Fibroblast of skin of back (primary cell): ENCODE results near the gene WBP2.
"Not testable (repeated sequence)": the region's sequence is repeated elsewhere in the genome, so short reads cannot be mapped to it uniquely, and the experiment has no call there.

Source experiments
- DNase-seq: peaks from one replicate; pipeline ENCODE4 v3.0.0-alpha.2; 2013

WBP2 gene

DNA sequence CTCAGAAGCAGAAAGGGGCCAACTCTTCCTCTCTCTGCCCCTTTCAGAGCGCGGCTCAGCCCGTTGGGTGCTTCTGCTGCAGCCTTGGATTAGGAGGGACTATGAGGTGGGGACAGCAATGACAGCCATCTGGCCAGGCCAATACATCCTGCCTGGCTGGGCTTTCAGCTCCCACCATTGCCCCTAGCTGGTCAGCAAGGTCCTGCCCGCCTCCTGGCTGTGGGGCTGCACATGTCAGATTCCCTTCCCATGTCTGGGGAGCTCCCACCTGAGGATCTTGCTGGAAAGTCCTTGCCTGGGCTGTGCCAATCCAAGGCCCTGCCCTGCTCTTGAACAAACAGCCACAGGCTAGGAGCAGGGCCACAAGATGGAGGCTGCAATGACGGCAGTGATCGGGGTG lies 33.3 kb upstream of the WBP2 start:
- DNase-seq = no peak

DNA sequence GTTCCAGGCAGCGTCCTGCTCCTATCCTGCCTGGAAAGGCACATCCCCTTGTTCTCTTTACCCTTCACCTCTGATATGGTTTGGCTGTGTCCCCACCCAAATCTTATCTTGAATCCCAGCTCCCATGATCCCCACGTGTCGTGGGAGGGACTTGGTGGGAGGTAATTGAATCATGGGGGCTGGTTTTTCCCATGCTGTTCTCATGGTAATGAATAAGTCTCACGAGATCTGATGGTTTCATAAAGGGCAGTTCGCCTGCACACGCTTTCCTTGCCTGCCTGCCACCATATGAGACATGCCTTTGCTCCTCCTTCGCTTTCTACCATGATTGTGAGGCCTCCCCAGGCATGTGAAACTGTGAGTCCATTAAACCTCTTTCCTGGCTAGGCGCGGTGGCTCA lies 30.7 kb upstream of the WBP2 start:
- DNase-seq = not testable (repeated sequence)

DNA sequence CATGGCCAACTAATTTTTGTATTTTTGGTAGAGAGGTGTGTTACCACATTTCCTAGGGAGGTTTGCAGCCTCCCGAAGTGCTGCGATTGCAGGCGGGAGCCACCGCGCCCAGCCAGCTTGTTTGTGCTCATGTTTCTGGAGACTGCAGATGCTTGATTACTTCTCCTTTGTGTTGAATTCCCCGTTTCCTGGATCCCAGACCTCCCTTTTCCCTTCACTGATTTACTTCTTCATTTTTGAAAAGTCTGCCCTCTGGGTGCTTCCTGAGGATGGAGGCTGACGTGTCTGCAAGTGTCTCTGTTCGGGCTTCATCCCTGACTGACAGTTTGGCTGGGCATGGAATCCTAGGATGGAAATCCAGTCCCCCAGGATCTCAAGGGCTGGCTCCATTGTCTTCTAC lies 30.3 kb upstream of the WBP2 start:
- no peak for DNase-seq

DNA sequence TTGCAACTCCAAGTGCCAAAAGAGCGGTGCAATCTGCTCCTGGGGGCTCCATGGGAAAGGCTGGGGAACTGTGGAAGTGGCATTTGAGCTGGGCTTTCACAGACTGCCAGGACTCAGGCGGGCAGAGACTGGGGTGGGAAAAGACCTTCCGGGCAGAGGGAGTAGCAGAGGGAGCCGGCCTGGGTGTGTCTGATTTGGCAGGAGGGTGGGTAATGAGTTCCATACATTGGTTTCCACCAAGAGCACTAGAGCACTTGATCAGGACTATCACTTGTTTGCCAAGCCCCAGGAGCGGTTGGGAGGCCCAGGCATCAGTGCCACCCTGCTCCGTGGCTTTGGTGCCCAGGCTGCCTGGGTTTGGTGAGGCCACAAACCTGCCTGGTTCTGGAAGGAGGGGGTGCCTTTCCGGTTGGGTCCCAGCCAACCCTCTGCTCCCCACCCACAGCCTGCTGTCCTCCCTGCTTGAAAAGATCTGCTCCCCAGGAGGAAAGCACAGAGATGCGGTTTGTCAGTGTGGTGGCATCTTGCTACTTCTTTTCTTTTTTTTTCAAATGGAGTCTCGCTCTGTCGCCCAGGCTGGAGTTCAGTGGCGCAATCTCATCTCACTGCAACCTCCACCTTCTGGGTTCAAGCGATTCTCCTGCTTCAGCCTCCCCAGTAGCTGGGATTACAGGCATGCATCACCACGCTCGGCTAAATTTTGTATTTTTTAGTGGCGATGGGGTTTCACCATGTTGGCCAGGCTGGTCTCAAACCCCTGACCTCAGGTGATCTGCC lies 26.7 kb upstream of the WBP2 start:
- no peak for DNase-seq

DNA sequence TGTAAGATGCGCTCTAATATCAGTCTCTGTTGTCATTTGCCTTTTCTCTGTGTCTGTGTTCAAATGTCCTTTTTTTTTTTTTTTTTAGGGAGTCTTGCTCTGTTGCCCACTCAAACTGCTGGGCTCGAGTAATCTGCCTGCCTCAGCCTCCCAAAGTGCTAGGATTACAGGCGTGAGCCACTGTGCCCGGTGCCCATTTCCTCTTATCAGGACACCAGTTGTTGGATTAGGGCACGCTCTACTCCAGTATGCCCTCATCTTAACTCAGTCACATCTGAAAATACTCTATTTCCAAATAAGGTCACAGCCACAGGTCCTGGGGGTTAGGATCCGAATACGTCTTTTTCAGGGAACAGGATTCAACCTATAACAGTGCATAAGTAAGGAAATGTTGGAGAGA lies 25.1 kb upstream of the WBP2 start:
- DNase-seq = no peak

DNA sequence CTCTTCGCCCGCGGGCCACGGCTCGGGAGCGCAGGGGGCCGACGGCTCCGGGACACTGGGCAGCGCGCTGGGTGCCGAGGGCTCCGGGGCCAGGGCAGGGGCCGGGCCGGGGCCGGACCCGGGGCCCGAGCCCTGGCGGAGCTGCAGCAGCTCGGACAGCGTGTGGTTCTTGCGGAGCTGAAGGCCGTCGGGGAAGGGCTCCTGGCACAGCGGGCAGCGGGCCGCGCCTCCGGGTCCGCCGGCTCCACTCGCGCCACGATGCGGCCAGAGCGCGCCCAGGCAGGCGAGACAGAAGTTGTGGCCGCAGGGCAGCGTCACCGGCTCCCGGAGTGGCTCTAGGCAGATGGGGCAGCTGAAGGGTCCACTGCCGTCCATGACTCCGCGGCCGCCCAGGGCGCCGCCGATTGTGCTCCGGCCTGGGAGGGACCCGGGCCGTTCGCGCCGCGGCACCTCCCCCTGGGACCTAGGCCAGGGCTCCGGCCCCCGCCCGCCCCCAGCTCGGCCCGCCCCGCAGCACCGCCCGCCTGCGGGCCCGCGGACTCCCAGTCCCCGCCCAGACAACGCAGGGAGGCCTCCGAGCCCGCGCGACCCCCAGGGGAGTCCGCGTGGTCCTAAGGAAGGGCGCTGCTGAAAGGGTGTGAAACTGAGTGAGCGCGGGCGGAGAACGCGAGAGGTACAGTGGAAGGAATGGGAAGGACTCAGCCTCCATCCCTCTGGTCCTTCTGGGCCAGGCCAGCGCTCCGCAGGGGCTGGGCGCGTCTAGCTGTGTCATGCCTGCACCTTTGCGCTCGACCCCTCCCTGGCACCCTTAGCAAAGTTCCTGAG lies 23.3 kb upstream of the WBP2 start, which contains the start of gene TRIM47:
TRIM47 (minus strand) TSS at position 408 of the 825 bp plus-strand sequence; CDS start at position 375, 33 bp downstream.
- DNase-seq = peak; percentile 69

DNA sequence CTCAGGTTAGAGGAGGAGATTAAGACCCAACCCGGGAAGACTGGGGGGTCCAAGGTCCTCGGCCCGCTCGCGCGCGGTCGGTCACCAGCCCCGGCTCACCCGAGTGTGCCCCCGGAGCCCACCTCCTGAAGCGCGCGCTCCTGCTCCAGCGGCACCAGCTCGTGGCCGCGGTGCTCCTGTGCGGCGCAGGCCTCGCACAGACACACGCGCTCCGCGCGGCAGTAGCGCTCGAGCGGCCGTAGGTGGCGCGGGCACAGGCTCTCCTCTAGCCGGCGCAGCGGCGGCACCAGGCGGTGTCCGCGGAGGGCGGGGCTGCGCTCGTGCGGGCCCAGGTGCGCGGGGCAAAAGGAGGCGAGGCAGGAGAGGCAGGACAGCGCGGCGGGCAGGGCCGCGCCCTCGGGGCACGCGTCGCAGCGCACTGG lies 22.6 kb upstream of the WBP2 start:
- peak; percentile 75 for DNase-seq

DNA sequence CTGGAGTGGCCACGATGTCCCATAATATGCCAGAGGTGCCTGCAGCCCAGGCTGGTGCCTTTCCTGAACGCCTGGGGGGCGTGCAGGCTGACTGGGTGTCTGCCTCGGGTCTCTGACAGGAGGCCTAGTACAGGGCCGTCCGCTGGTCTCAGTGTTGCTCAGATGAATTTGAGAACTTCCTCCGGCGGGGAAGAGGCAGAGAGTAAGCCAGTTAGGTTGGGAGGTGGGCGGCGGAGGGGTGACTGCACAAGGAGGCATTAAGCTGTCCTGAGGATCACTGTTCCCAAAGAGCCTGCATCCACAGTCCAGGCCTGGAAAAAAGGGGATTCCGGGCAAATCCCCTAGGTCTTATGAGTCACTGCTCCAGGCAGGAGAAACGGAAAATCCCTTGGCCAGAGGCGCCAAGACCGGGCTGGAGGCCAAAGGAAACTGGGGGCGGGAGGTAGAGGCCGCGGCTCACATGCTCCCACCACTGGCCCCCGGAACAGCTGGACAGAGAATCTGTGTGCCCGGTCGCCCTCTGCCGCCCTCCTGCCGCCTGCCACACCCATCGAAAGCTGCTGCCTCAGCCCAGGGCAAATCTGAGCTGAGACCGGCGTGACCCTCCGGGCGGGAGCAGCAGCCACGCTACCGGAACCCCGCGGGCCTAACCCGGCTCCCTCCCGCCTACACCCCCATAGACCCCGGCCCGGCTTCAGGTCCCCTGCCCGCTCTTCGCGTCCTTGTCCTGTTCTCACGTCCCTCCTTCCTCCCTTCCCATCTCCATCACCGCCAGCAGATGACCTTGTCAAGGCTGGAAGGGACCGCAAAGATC lies 22.0 kb upstream of the WBP2 start:
- DNase-seq = peak; percentile 95

DNA sequence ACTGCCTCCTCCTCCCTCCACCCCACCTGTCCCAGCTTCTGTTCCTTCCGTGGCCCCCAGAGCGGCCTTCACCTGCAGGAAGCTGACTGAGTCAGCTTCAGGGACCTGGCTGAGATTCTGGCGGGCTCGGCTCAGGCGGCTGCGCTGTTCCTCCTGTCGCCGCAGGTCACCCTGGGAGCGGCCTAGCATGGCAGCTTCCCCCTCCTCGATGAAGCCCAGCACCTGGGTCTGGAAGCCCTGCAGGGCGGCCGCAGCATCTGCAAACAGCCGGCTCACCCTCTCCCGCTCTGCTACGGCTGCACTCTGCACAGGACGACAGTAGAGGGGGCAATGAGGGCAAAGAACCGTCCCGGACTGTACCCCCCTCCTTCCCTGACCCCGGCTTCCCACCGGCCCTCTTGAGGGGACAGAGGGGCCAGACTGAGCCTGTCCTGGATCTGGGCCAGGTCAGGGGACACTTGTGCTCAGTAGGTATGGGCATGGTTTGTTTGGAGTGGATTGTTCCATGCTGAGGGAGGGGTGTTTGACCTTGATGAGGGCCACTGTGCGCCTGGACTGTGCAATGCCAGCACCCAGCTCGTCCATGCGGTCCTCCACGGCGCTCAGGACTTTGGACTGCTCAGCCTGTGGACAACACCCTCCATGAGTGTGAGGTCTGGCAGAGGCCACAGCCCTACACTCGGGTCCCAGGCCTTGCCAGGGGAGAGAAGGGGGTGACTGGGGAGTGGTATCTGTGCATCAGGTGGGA lies 21.2 kb upstream of the WBP2 start:
- DNase-seq = no peak

DNA sequence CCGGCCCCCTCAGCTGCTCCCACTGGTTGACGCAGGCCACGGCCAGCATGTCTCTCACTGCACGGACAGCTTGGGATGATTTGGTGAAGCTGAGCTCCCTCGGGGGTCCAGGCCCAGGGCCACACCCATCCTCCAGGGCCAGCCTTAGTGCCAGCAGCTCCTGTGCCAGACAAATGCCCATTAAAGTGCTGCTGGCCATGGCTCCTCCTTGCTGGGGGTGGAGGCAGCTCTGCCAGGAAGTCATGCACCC lies 20.7 kb upstream of the WBP2 start:
- no peak for DNase-seq

DNA sequence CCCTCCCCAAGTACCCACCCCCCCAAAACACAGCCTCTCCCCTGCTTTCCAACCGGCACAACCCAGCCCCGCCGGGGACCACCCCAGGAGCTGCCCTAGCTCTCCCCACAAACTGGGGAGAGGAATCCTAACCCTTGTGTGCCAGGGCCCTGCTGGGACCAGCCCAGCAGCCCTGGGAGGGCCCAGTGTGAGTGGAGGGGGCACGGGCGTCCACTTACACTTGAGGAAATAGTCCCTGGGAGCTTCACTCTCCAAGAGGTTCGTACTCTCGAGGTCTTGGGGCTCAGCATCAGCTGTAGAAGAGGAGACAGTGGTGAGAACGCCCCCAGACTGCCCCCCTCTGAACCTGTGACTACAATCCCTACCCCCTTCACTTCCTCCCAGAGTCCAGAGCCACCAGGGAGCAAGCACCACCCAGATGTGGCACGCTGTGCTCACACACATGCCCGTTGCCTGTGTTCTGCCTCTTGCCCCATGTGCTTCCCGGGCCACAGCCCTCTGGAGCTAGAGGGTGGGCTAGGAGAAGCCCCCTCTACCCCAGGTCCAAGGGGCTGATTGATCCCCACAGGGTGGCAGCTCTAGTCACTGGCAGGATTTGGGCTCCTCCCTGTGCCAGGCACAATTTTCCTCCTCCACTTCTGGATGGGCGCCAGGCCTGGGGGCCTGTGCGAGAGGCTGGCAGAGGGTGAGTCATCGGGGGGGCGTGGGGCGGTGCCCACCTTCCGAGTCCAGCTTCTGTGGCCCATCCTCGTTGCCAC lies 20.2 kb upstream of the WBP2 start:
- DNase-seq = no peak

DNA sequence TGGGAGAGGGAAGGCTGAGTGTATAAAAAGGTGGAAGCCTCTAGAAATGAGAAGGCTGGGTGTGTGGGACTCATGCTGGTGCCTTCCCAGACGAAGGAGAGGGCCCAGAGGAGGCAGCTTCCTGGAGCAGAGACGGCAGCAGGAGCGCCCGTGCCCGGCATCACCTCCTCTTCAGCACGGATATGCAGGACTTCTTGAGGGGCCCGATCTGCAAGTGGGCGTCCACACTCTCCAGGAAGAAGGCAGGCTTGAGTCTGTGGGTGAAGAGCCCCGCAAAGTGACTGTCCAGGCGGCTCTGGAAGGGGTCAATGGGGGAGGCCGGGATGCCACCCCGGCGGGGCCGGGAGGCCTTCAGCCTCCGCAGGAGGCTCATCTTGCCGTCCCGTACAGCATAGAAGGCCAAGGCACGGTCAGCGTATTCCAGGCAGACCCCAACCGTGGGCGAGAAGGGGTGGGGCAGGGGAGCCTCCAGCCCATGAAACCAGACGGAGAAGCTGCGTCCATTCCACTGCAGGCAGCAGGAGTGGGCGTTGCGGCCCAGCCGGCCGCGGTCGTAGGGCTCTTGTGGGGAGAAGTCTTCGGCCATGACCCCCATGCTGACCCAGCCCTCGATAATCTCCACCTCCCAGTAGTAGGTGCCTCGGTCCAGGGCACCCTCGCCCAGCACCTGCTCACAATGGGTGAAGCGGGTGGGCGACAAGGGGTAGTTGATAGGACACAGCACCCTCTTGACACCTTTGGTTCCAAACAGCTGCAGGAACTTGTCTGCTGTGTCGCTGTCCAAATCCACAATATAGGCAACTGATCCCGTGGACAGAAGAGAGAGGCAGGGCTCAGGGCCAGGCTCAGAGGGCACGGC lies 19.4 kb upstream of the WBP2 start:
- DNase-seq = no peak

DNA sequence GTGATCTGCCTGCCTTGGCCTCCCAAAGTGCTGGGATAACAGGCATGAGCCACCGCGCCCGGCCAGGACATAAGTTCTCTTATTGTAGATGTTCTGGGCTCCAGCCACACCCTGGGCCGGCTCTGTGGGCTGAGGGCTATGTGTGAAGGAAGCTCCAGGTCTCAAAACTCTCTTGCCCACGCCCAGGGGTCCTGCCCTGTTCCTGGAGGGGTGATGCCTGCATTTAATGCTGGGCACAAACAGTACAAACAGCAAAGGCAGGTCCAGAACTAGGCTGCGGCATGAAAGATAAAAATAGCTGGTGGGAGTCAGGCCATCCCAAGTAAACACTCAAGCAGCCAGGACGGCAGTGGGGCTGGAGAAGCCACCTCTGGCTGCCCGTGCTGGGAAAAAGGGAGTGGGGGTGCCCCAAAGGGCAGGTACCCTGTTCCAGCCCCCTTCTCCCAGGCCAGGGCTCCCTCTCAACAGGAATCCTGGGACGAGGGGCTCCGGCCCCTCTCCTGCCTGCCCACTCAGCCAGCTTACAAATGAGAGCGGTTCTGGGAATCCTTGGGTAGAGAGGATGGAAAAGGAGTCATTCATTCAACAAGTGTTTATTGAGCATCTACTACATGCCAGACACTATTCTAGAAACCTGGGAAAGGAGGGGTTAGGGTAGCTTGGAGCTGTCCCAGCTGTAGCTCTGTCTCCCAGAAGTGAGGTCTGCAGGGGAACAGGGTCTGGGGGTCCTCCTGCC lies 18.6 kb upstream of the WBP2 start:
- no peak for DNase-seq

DNA sequence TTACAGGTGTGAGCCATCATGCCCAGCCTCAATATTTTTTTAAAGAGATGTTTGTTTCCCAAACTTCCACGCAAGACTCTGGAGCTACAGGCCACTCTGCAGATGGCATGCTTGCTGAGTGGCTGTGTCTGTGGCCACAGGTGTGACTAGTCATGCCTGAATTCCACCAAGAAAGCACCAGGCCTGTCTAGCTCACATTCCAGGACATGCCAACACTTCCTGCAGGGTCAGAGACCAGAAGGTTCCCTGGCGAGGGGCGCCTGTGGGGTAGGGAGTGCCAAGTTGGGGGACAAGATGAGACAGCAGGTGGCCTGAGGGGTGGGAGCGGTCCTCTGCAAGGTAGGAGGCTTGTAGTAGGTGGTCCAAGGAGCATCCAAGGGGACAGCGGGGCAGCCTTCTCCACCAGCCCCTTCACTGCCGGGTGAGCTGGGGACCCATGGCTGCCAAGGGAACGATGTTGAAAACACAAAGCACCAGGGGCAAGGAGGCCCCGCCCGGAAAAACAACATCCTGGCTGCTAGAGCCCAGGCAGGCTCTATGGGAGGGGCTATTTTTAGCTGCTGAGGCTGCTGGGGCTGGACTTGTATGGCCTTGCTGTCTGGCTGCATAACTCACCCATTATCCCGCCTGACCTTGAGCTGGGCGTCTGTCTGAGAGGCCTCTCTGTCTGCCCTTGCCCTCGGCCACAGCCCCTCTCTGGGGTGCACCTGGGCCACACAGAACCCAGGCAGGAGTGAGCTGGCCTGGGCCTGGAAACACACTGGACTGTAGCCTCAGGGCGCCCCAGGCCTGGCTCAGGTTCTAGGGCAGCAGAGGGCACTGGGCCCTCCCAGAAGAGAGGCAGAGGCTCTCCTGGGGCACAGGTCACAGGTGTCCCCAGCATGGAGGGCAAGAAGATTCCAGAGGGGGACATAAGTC lies 17.6 kb upstream of the WBP2 start:
- DNase-seq = peak; percentile 90

DNA sequence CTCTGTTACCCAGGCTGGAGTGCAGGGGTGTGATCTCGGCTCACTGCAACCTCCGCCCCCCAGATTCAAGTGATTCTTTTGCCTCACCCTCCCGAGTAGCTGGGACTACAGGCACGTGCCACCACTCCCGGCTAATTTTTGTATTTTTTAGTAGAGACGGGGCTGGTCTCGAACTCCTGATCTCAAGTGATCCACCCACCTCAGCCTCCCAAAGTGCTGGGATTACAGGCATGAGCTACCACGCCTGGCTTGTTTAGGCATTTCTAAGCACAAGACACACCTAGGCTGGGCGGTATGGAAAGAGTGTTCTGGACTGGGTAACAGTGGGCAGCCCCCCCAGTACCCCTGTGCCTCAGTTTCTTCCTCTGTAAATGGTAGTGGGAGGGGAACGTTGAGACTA lies 15.1 kb upstream of the WBP2 start:
- DNase-seq = not testable (repeated sequence)

DNA sequence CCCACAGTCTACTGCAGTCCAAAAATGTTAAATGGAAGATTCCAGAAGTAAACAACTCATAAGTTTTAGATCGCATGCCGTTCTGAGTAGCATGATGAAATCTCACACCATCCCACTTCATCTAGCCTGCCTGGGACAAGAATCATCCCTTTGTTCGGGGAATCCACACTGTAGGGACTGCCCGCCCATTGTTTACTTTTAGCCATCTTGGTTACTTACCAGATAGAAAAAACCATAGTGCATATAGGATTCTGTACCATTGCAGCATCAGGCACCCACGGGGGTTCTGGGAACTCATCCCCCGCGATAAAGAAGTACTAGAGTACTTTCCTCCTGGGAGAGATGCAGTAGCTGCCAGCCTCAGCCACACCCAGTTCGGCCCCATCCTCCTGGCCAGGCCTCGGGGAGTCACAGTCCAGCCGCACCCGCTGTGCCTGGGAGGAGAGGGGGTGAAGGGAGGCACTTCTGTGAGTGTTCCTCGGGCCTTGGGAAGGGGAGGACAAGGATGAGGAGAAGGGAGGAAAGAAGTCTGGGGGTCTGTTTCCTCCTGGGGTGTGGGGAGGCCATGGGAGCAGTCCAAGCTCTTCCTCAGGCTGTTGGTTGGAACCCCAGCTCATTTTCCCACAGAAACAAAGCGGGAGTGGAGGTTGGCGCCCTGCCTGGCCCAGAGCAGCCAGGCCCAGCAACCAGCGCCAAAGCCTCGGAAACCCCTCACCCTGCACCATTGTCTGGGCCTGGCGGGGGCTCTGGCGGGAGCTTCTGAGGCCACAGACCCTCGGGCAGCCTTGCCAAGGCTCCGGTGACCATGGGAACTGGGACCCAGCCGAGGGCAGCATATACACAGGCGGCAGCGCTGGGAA lies 14.4 kb upstream of the WBP2 start:
- peak; percentile 29 for DNase-seq

DNA sequence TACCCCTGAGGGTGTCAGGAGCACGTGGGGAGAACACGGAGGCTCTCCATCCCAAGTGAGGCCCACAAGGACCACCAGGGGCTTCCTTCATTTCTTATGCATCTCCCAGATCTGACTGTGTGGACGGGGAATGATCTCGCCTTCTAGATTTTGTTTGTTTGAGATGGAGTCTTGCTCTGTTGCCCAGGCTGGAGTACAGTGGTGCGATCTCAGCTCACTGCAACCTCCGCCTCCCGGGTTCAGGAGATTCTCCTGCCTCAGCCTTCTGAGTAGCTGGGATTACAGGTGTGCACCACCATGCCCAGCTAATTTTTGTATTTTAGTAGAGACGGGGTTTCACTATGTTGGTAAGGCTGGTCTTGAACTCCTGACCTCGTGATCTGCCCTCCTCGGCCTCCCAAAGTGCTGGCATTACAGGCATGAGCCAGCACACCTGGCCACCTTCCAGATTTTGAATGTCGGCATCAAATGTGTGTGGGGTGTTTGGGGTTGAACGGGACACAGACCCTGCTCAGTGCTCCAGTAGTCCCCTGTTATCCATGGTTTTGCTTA lies 13.7 kb upstream of the WBP2 start:
- not testable (repeated sequence) for DNase-seq
